ENCODE measurements around the gene LEFTY1.

Gene LEFTY1

DNA sequence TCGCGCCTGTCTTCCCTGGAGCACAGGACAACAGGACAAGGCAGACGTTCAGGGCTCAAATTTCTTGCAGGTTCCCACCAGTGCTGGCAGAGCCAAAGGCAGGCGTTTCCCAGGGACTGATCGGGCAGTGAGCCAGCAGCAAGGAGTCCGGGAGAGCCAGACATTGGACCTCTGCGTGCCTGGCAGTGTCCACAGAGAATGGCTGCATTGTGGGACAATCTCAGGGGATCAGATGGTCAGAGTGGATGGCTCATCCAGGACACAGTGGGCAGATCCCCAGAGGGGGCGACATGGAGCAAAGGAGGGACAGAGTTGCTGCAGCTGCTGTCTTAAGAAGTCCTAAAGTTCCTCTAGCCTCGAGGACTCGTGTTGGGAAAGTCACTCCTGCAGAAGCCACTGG lies 11.4 kb downstream of the LEFTY1 start:
- ATAC-seq (ENCODE audit: insufficient read depth, low read depth) (no peak), DNase-seq (peak; percentile 38)
- H3K27me3 ChIP-seq (ENCODE audit: insufficient read depth, low read length, poor library complexity): peaks cover 2% of the 10 kb centered on the region
- no peaks in the 10 kb centered on the region for H3K79me2 ChIP-seq (ENCODE audit: insufficient read depth, low read length)
- TF ChIP-seq EZH2 (IDR thresholded peaks at IDR 0.05; ENCODE audit: borderline replicate concordance, low read depth, low read length, severe bottlenecking): no peak
- TF ChIP-seq, protein P1, sequence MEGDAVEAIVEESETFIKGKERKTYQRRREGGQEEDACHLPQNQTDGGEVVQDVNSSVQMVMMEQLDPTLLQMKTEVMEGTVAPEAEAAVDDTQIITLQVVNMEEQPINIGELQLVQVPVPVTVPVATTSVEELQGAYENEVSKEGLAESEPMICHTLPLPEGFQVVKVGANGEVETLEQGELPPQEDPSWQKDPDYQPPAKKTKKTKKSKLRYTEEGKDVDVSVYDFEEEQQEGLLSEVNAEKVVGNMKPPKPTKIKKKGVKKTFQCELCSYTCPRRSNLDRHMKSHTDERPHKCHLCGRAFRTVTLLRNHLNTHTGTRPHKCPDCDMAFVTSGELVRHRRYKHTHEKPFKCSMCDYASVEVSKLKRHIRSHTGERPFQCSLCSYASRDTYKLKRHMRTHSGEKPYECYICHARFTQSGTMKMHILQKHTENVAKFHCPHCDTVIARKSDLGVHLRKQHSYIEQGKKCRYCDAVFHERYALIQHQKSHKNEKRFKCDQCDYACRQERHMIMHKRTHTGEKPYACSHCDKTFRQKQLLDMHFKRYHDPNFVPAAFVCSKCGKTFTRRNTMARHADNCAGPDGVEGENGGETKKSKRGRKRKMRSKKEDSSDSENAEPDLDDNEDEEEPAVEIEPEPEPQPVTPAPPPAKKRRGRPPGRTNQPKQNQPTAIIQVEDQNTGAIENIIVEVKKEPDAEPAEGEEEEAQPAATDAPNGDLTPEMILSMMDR (IDR thresholded peaks at IDR 0.05; ENCODE audit: borderline replicate concordance, extremely low read depth, low read length, poor library complexity, severe bottlenecking): peak; percentile 65
- H3K4me3 ChIP-seq (ENCODE audit: low read depth in 1 of 2, low read length in 2 of 2): no peak overlapping the region
- H3K4me2 ChIP-seq (ENCODE audit: insufficient read depth, low read length): no peak overlapping the region
- H3K4me1 ChIP-seq (ENCODE audit: insufficient read depth, low read length): peaks cover 37% of the 10 kb centered on the region
- no peak overlapping the region for H3K27ac ChIP-seq (ENCODE audit: low read length)
- no peak overlapping the region for H2AFZ ChIP-seq (ENCODE audit: low read depth, low read length)
- H3K9ac ChIP-seq (ENCODE audit: low read depth, low read length): no peak overlapping the region
- H4K20me1 ChIP-seq (ENCODE audit: insufficient read depth, low read length): peaks cover 3% of the 10 kb centered on the region; the same call in 1 of the 2 replicates
- H3K36me3 ChIP-seq (ENCODE audit: insufficient read depth, low read length): peaks cover 6% of the 10 kb centered on the region; the same call in 1 of the 2 replicates
- H3K9me3 ChIP-seq (ENCODE audit: insufficient read depth, low read length, severe bottlenecking): no peaks in the 10 kb centered on the region

DNA sequence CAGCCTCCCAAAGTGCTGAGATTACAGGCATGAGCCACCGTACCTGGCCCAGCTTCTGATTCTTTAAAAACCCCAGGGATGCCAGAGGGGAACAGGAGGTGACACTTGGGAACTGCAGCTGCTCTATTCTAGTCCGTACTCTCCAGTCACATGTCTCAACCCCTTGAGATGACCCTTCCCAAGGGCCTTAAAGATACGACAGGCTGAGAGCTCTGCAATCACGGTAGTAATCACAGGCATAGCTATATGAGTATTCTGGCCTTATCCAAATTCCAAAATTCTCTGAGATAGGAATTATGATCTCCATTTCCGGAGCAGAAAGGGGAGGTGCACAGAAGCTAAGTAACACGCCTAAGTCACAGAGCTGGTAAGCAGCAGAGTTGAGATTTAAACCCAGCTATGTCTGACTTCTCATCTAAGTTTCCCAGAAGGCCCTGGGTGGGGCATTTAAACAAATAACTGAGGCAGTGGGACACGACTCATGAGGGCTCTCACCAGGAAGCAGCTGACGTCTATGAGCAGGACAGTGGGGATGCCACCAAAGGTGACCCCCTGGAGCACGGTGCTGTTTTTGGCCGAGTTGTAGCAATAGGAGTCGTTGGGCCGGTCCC lies 11.9 kb downstream of the LEFTY1 start:
- Histone ChIP-seq H2AFZ (ENCODE audit: low read depth, low read length) (no peak overlapping the region), H3K4me1 (ENCODE audit: insufficient read depth, low read length) (peaks cover 34% of the 10 kb centered on the region), H3K79me2 (ENCODE audit: insufficient read depth, low read length) (no peaks in the 10 kb centered on the region), H3K36me3 (ENCODE audit: insufficient read depth, low read length) (peaks cover 6% of the 10 kb centered on the region; the same call in 1 of the 2 replicates), H3K4me2 (ENCODE audit: insufficient read depth, low read length) (no peak overlapping the region), H3K9ac (ENCODE audit: low read depth, low read length) (no peak overlapping the region), H4K20me1 (ENCODE audit: insufficient read depth, low read length) (peaks cover 3% of the 10 kb centered on the region; the same call in 1 of the 2 replicates), H3K9me3 (ENCODE audit: insufficient read depth, low read length, severe bottlenecking) (no peaks in the 10 kb centered on the region), H3K27ac (ENCODE audit: low read length) (no peak overlapping the region), H3K4me3 (ENCODE audit: low read depth in 1 of 2, low read length in 2 of 2) (no peak overlapping the region), H3K27me3 (ENCODE audit: insufficient read depth, low read length, poor library complexity) (no peaks in the 10 kb centered on the region)
- TF ChIP-seq, protein P1 (IDR thresholded peaks at IDR 0.05; ENCODE audit: borderline replicate concordance, extremely low read depth, low read length, poor library complexity, severe bottlenecking): no peak
- no peak for TF ChIP-seq EZH2 (IDR thresholded peaks at IDR 0.05; ENCODE audit: borderline replicate concordance, low read depth, low read length, severe bottlenecking)
- ATAC-seq (ENCODE audit: insufficient read depth, low read depth) (no peak), DNase-seq (no peak)

DNA sequence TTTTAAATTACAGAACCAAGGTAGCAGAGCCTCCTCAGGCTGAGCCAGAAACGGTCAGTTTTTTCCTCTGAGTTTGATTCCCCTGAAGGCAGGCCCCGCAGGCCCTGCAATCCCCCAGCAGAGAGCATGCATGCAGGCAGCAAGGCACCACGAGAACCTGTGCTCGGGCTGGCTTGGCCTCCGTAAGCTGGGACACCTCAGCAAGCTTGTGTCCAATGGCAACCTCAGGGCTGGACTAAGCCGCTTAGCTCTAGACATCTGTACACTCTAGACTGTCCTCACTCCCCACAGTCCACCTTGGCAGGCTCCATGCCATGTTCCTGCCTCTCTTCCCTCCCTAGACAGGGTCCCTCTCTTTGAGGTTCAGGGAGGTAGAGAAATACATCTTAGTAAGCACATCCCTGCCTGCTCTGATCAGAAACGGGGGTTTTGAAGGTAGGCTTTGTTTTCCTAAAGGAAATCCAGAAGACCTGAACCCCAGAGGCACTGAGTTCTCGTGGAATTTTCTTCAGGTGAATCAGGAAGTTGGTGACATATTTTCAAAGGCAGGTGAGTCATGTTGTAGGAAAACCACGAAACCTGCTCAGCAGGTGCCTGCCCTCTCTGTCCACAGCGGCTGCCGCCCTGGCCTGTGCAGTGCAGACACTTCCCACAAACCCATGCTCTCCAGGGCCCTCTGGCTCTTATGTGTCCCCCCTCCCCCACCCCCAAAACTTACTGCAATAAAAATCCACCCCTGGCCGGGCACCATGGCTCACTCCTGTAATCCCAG lies 13.7 kb downstream of the LEFTY1 start:
- no peaks in the 10 kb centered on the region for H3K79me2 ChIP-seq (ENCODE audit: insufficient read depth, low read length)
- no peak for TF ChIP-seq EZH2 (IDR thresholded peaks at IDR 0.05; ENCODE audit: borderline replicate concordance, low read depth, low read length, severe bottlenecking)
- TF ChIP-seq, protein P1 (IDR thresholded peaks at IDR 0.05; ENCODE audit: borderline replicate concordance, extremely low read depth, low read length, poor library complexity, severe bottlenecking): no peak
- no peak overlapping the region for H3K4me2 ChIP-seq (ENCODE audit: insufficient read depth, low read length)
- H3K36me3 ChIP-seq (ENCODE audit: insufficient read depth, low read length): peaks cover 10% of the 10 kb centered on the region
- H3K27ac ChIP-seq (ENCODE audit: low read length): no peak overlapping the region
- peaks cover 3% of the 10 kb centered on the region; the same call in 1 of the 2 replicates for H4K20me1 ChIP-seq (ENCODE audit: insufficient read depth, low read length)
- H3K4me3 ChIP-seq (ENCODE audit: low read depth in 1 of 2, low read length in 2 of 2): no peak overlapping the region
- H3K9me3 ChIP-seq (ENCODE audit: insufficient read depth, low read length, severe bottlenecking): no peaks in the 10 kb centered on the region
- no peaks in the 10 kb centered on the region for H3K27me3 ChIP-seq (ENCODE audit: insufficient read depth, low read length, poor library complexity)
- DNase-seq (no peak), ATAC-seq (ENCODE audit: insufficient read depth, low read depth) (no peak)
- peaks cover 16% of the 10 kb centered on the region for H3K4me1 ChIP-seq (ENCODE audit: insufficient read depth, low read length)
- no peak overlapping the region for H3K9ac ChIP-seq (ENCODE audit: low read depth, low read length)
- H2AFZ ChIP-seq (ENCODE audit: low read depth, low read length): no peak overlapping the region

Data from DND-41 (cell line).